Right lung (tissue), 5 donors: ENCODE data around the gene F2RL1. TPM values are rescaled to one million over a fixed set of nuclear protein-coding genes. Genes with fewer than 3 reads are reported as not detected.

Experiments
- polyA plus RNA-seq, 5 donors: library from polyadenylated mRNA; unstranded; fragments of 120-200 nt; gene quantifications; one replicate each; pipeline versions ENCODE4 v1.2.1 to v1.2.3, GENCODE V29; 2013; ENCODE audit warnings: inconsistent platforms in 1 of 5, low replicate concordance in 1 of 5; ENCODE audit not compliant: insufficient read length in 5 of 5, insufficient read depth in 1 of 5

F2RL1 gene
- polyA plus RNA-seq, 5 donors = 8.8 to 10.2 (median 9.7) TPM

Other genes starting within 250 kb of the F2RL1 start
- gene F2RL2, start 195.6 kb upstream of the F2RL1 start, polyA plus RNA-seq = under 1 TPM; 0.37 to 0.43 (median 0.42) TPM
- gene F2R, start 102.9 kb upstream of the F2RL1 start, polyA plus RNA-seq = 10 to 100 TPM; 38.5 to 51.0 (median 44.2) TPM
- under 1 TPM; 0.26 to 0.60 (median 0.47) TPM for gene S100Z, start 31.0 kb downstream of the F2RL1 start, polyA plus RNA-seq
- gene CRHBP, start 134.0 kb downstream of the F2RL1 start, polyA plus RNA-seq = under 1 TPM; 0.15 to 0.81 (median 0.35) TPM
- 10 to 100 TPM; 20.6 to 33.3 (median 25.9) TPM for gene AGGF1, start 211.4 kb downstream of the F2RL1 start, polyA plus RNA-seq